ENCODE data around the gene HSPB9.
"Not testable (repeated sequence)": the region's sequence is repeated elsewhere in the genome, so short reads cannot be mapped to it uniquely, and the experiment has no call there.

GRCh38 chr17:42140690-42141089, 18.1 kb downstream of the HSPB9 start:
- TF ChIP-seq EZH2phosphoT487 (IDR thresholded peaks at IDR 0.05; ENCODE audit: insufficient read depth, low read depth); EZH2 (IDR thresholded peaks at IDR 0.05; ENCODE audit: insufficient read depth, poor library complexity, severe bottlenecking): not testable (repeated sequence)
